ENCODE data around the gene FBN2.

DNA sequence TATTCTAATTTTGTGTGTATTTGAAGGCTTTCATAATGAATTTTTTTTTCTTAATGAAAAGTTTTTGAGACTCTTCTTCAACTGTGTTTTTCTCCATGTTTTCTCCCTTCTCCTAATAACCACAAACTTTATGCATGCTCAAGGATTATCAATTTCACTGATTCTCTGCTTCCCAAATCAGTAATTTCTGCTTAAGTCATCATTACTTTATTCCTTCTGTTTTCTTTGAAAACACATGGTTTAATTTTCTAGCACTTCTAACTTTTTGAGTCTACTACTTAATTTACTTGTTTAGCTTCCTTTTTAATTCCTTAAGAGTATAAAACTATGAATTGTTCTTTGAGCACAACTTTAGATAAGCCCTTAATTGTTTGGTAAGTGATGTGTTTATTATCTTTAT lies 11.5 kb upstream of the FBN2 start:
- TF ChIP-seq NFIC (IDR thresholded peaks at IDR 0.05) (no peak), CREB1 (IDR thresholded peaks at IDR 0.05; ENCODE audit: low read depth) (no peak), RAD21 (IDR thresholded peaks at IDR 0.05; ENCODE audit: low read depth) (no peak), TEAD4 (IDR thresholded peaks at IDR 0.05) (no peak), EP300 (IDR thresholded peaks at IDR 0.05; ENCODE audit: borderline replicate concordance) (no peak), TAF1 (IDR thresholded peaks at IDR 0.05; ENCODE audit: low read depth) (no peak)
- TF ChIP-seq, protein P1, sequence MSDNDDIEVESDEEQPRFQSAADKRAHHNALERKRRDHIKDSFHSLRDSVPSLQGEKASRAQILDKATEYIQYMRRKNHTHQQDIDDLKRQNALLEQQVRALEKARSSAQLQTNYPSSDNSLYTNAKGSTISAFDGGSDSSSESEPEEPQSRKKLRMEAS (IDR thresholded peaks at IDR 0.05): no peak
